ENCODE measurements around the gene COG3.

COG3 gene

GRCh38 chr13:45548281-45548680, 83.5 kb downstream of the COG3 start:
- no peak for DNase-seq

- DNase-seq: no peak
These were observed 89.9 kb downstream of the COG3 start for GRCh38 chr13:45554604-45555109.

- no peak for DNase-seq
These were observed 99.5 kb downstream of the COG3 start for GRCh38 chr13:45564133-45564776.

GRCh38 chr13:45565331-45565730, 100.6 kb downstream of the COG3 start:
- DNase-seq: no peak

GRCh38 chr13:45575146-45575829, 110.5 kb downstream of the COG3 start:
- DNase-seq: no peak

- DNase-seq: no peak
These were observed 111.1 kb downstream of the COG3 start for GRCh38 chr13:45575830-45576180.

- no peak for DNase-seq
These were observed 111.7 kb downstream of the COG3 start for GRCh38 chr13:45576466-45576865.

GRCh38 chr13:45582408-45583076, 117.8 kb downstream of the COG3 start:
- DNase-seq: no peak

GRCh38 chr13:45584816-45585215, 120.1 kb downstream of the COG3 start:
- DNase-seq: no peak
